ENCODE measurements around the gene ISOC1.

The ISOC1 gene

GRCh38 chr5:129094087-129094923 lies at the start of gene ISOC1:
Gene ISOC1 (plus strand): TSS chr5:129094749. CDS start chr5:129094767, 18 bp downstream.
- Histone ChIP-seq H4K20me1 (peaks cover 0 to 16% (median 0%) of the 10 kb centered on the region in 11 experiments; a peak in 7 of 22 replicates), H3K36me3 (no peaks in the 10 kb centered on the region), H3K4me3 (peak within 1 kb of the TSS; percentile 75 to 99 (median 92)), H3K4me1 (peaks cover 22 to 44% (median 40%) of the 10 kb centered on the region in 10 experiments), H3K27me3 (no peaks in the 10 kb centered on the region), H3K4me2 (peak within 1 kb of the TSS; percentile 78 to 93 (median 90)), H3K27ac (peak within 1 kb of the TSS; percentile 63 to 85 (median 82)), H3K9me3 (replicated peaks in 1 of 11) (no peaks in the 10 kb centered on the region), H3K9ac (peak within 1 kb of the TSS; percentile 79 to 90 (median 86))
- TF ChIP-seq Cebpa-rat (IDR thresholded peaks at IDR 0.05) = no peak

GRCh38 chr5:129046151-129046550 lies 48.4 kb upstream of the ISOC1 start:
- no peaks in the 10 kb centered on the region for H4K20me1 ChIP-seq
- H3K4me3 ChIP-seq = no peak overlapping the region
- H3K9me3 ChIP-seq (replicated peaks in 1 of 11) = peaks cover 6 to 22% (median 16%) of the 10 kb centered on the region in 11 experiments; a peak in 18 of 22 replicates
- no peak overlapping the region for H3K4me2 ChIP-seq
- no peaks in the 10 kb centered on the region for H3K4me1 ChIP-seq
- H3K9ac ChIP-seq = no peak overlapping the region
- H3K27me3 ChIP-seq = no peaks in the 10 kb centered on the region
- TF ChIP-seq Cebpa-rat (IDR thresholded peaks at IDR 0.05) = no peak
- no peak overlapping the region for H3K27ac ChIP-seq
- H3K36me3 ChIP-seq = no peaks in the 10 kb centered on the region

GRCh38 chr5:129048509-129048908 lies 46.0 kb upstream of the ISOC1 start:
- Histone ChIP-seq H4K20me1 (no peaks in the 10 kb centered on the region), H3K27me3 (no peaks in the 10 kb centered on the region), H3K4me1 (no peaks in the 10 kb centered on the region), H3K27ac (no peak overlapping the region), H3K4me3 (no peak overlapping the region), H3K9ac (no peak overlapping the region), H3K9me3 (replicated peaks in 1 of 11) (peaks cover 6 to 18% (median 14%) of the 10 kb centered on the region in 11 experiments; a peak in 18 of 22 replicates), H3K36me3 (no peaks in the 10 kb centered on the region), H3K4me2 (no peak overlapping the region)
- TF ChIP-seq Cebpa-rat (IDR thresholded peaks at IDR 0.05) = no peak

GRCh38 chr5:129049126-129049799 lies 45.3 kb upstream of the ISOC1 start:
- H3K36me3 ChIP-seq = no peaks in the 10 kb centered on the region
- no peaks in the 10 kb centered on the region for H3K27me3 ChIP-seq
- no peak overlapping the region for H3K9ac ChIP-seq
- H4K20me1 ChIP-seq = no peaks in the 10 kb centered on the region
- no peaks in the 10 kb centered on the region for H3K4me1 ChIP-seq
- no peak overlapping the region for H3K4me2 ChIP-seq
- peaks cover 2 to 10% (median 8%) of the 10 kb centered on the region in 11 experiments; a peak in 17 of 22 replicates for H3K9me3 ChIP-seq (replicated peaks in 1 of 11)
- no peak for TF ChIP-seq Cebpa-rat (IDR thresholded peaks at IDR 0.05)
- no peak overlapping the region for H3K27ac ChIP-seq
- H3K4me3 ChIP-seq = no peak overlapping the region

- Histone ChIP-seq H3K9me3 (replicated peaks in 1 of 11) (0 out of 22 replicates have a peak, but pooled peaks cover 0 to 4% (median 0%) of the 10 kb centered on the region in 11 experiments), H3K4me2 (no peak overlapping the region), H3K27ac (no peak overlapping the region), H4K20me1 (no peaks in the 10 kb centered on the region), H3K4me1 (no peaks in the 10 kb centered on the region), H3K27me3 (no peaks in the 10 kb centered on the region), H3K4me3 (no peak overlapping the region), H3K9ac (no peak overlapping the region), H3K36me3 (no peaks in the 10 kb centered on the region)
- TF ChIP-seq Cebpa-rat (IDR thresholded peaks at IDR 0.05) = no peak
Measured at GRCh38 chr5:129051283-129051682, 43.3 kb upstream of the ISOC1 start.

GRCh38 chr5:129053438-129053837 lies 41.1 kb upstream of the ISOC1 start:
- Histone ChIP-seq H3K9ac (no peak overlapping the region), H3K4me2 (no peak overlapping the region), H3K4me3 (no peak overlapping the region), H3K27me3 (no peaks in the 10 kb centered on the region), H3K9me3 (replicated peaks in 1 of 11) (peaks cover 0 to 5% (median 0%) of the 10 kb centered on the region in 11 experiments; a peak in 6 of 22 replicates), H3K27ac (no peak overlapping the region), H3K36me3 (no peaks in the 10 kb centered on the region), H3K4me1 (no peaks in the 10 kb centered on the region), H4K20me1 (no peaks in the 10 kb centered on the region)
- no peak for TF ChIP-seq Cebpa-rat (IDR thresholded peaks at IDR 0.05)

- no peak overlapping the region for H3K9ac ChIP-seq
- H3K27ac ChIP-seq = no peak overlapping the region
- no peak for TF ChIP-seq Cebpa-rat (IDR thresholded peaks at IDR 0.05)
- H3K4me2 ChIP-seq = no peak overlapping the region
- no peaks in the 10 kb centered on the region for H3K27me3 ChIP-seq
- no peak overlapping the region for H3K4me3 ChIP-seq
- no peaks in the 10 kb centered on the region for H4K20me1 ChIP-seq
- peaks cover 0 to 5% (median 0%) of the 10 kb centered on the region in 11 experiments; a peak in 6 of 22 replicates for H3K9me3 ChIP-seq (replicated peaks in 1 of 11)
- H3K36me3 ChIP-seq = no peaks in the 10 kb centered on the region
- H3K4me1 ChIP-seq = no peaks in the 10 kb centered on the region
Measured at GRCh38 chr5:129057329-129057728, 37.2 kb upstream of the ISOC1 start.

GRCh38 chr5:129061849-129062248 lies 32.7 kb upstream of the ISOC1 start:
- no peaks in the 10 kb centered on the region for H3K36me3 ChIP-seq
- H3K9me3 ChIP-seq (replicated peaks in 1 of 11) = peaks cover 0 to 5% (median 0%) of the 10 kb centered on the region in 11 experiments; a peak in 6 of 22 replicates
- H3K27me3 ChIP-seq = no peaks in the 10 kb centered on the region
- TF ChIP-seq Cebpa-rat (IDR thresholded peaks at IDR 0.05) = no peak
- H3K4me2 ChIP-seq = no peak overlapping the region
- no peak overlapping the region for H3K9ac ChIP-seq
- no peaks in the 10 kb centered on the region for H3K4me1 ChIP-seq
- no peaks in the 10 kb centered on the region for H4K20me1 ChIP-seq
- H3K27ac ChIP-seq = no peak overlapping the region
- H3K4me3 ChIP-seq = no peak overlapping the region

- H3K36me3 ChIP-seq = no peaks in the 10 kb centered on the region
- no peak overlapping the region for H3K27ac ChIP-seq
- H3K9me3 ChIP-seq (replicated peaks in 1 of 11) = no peaks in the 10 kb centered on the region
- H3K9ac ChIP-seq = no peak overlapping the region
- no peak for TF ChIP-seq Cebpa-rat (IDR thresholded peaks at IDR 0.05)
- no peaks in the 10 kb centered on the region for H3K27me3 ChIP-seq
- H3K4me3 ChIP-seq = no peak overlapping the region
- no peaks in the 10 kb centered on the region for H3K4me1 ChIP-seq
- no peak overlapping the region for H3K4me2 ChIP-seq
- no peaks in the 10 kb centered on the region for H4K20me1 ChIP-seq
Measured at GRCh38 chr5:129063483-129064113, 31.0 kb upstream of the ISOC1 start.

Data from BLaER1 treated with 17β-estradiol and CSF1 and Interleukin-3, amounts not matched to agents 10 nM and 100 nM (cell line).